ENCODE measurements around the gene TMEM163.
"Not testable (repeated sequence)": the region's sequence is repeated elsewhere in the genome, so short reads cannot be mapped to it uniquely, and the experiment has no call there.

TMEM163 gene

DNA sequence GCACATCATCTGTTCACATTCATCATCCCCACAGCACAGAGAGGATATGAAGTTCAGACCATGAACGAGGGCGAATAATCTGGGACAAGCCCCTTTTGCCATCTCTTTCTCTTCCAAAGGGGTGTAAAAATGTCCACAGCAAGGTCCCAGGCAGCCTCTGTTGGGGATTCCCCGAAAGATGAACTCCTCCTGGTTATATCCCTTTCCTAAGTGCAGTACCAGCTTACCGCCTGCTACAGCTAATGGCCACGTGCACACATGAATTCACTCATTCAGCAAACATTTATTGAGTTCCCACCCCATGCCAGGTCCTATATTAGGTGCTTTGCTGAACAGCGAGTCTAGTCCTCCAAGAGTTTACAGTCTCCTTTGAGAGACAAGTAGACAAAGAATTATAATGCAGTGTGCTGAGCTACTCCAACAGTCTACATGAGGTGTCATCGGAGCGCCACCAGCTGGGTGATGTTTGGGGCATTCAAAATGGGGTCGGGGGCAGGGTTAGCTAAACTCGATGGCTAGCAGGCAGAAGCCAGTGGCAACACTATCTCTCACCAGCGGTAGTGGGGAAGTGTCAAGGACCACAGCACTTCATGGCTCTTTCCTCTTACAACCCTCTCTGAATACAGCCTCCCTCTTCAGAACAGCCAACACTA, 228.9 kb downstream of the TMEM163 start:
- ChIA-PET POLR2A (no interaction called here), CTCF (interaction anchor here (0.6 to 1.1 kb wide), 2 partner anchors 9 to 374 kb away, joined by 3 read pairs; no protein-coding TSS in a partner anchor)
- DNase-seq (ENCODE audit: extremely low spot score) = no peak
- no peak for TF ChIP-seq CTBP1 (IDR thresholded peaks at IDR 0.05; ENCODE audit: borderline replicate concordance)
- no peak for TF ChIP-seq BHLHE40 (IDR thresholded peaks at IDR 0.05; ENCODE audit: borderline replicate concordance)
- TF ChIP-seq FOXA1 (IDR thresholded peaks at IDR 0.05) = no peak
- TF ChIP-seq SUZ12 (IDR thresholded peaks at IDR 0.05) = no peak

DNA sequence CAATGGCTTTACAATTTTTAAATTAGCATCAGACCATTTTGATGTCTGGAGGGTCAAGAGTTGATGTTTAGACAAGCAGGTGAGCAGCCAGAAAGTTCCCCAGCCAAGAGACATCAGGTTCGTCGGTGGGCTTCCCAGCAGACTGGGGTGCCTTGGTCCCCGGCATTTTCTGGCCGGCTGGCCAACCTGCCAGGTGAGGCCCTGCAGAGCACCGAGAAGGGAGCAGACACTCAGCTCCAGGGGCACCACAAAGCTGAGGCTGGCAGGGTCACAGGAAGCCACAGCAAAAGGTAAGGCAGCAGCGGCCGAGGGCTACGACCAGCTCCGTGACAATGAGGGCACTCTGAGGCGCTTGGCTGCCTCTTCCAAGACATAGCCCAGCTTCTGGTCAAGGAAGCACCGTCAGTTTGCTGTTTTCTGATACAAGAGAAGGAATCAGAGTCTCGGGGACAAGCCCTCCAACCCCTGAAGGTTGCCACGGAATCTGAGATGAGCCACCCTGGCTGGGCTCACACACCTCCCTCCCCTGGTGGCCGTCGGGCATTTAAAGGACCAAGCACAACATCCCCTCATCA, 235.9 kb downstream of the TMEM163 start:
- no peak for DNase-seq (ENCODE audit: extremely low spot score)
- TF ChIP-seq ZNF384 (IDR thresholded peaks at IDR 0.05) = no peak
- no peak for TF ChIP-seq PKNOX1 (IDR thresholded peaks at IDR 0.05)
- no peak for TF ChIP-seq FOXM1 (IDR thresholded peaks at IDR 0.05; ENCODE audit: borderline replicate concordance)
- no peak for TF ChIP-seq LEF1 (IDR thresholded peaks at IDR 0.05; ENCODE audit: borderline replicate concordance)
- TF ChIP-seq SUZ12 (IDR thresholded peaks at IDR 0.05) = no peak
- TF ChIP-seq CTBP1 (IDR thresholded peaks at IDR 0.05; ENCODE audit: borderline replicate concordance) = no peak
- TF ChIP-seq TARDBP (IDR thresholded peaks at IDR 0.05) = no peak
- TF ChIP-seq FOXK2 (IDR thresholded peaks at IDR 0.05) = no peak
- no peak for TF ChIP-seq ELF4 (IDR thresholded peaks at IDR 0.05)
- no peak for TF ChIP-seq HDGF (IDR thresholded peaks at IDR 0.05; ENCODE audit: borderline replicate concordance)
- TF ChIP-seq BHLHE40 (IDR thresholded peaks at IDR 0.05; ENCODE audit: borderline replicate concordance) = no peak
- no peak for TF ChIP-seq ARNT (IDR thresholded peaks at IDR 0.05)
- no peak for TF ChIP-seq NFRKB (IDR thresholded peaks at IDR 0.05)
- TF ChIP-seq L3MBTL2 (conservative IDR thresholded peaks at IDR 0.05) = no peak
- POLR2A ChIA-PET = no interaction called here
- CTCF ChIA-PET = no interaction called here

- no peak for DNase-seq (ENCODE audit: extremely low spot score)
- CTCF ChIA-PET = no interaction called here
- POLR2A ChIA-PET = no interaction called here
- TF ChIP-seq ARNT (IDR thresholded peaks at IDR 0.05) = no peak
- TF ChIP-seq L3MBTL2 (conservative IDR thresholded peaks at IDR 0.05) = no peak
- no peak for TF ChIP-seq ZNF384 (IDR thresholded peaks at IDR 0.05)
- no peak for TF ChIP-seq BHLHE40 (IDR thresholded peaks at IDR 0.05; ENCODE audit: borderline replicate concordance)
- TF ChIP-seq TARDBP (IDR thresholded peaks at IDR 0.05) = no peak
- no peak for TF ChIP-seq SP1 (IDR thresholded peaks at IDR 0.05)
- no peak for TF ChIP-seq SUZ12 (IDR thresholded peaks at IDR 0.05)
- no peak for TF ChIP-seq CTBP1 (IDR thresholded peaks at IDR 0.05; ENCODE audit: borderline replicate concordance)
- no peak for TF ChIP-seq FOXK2 (IDR thresholded peaks at IDR 0.05)
- no peak for TF ChIP-seq PKNOX1 (IDR thresholded peaks at IDR 0.05)
- TF ChIP-seq LEF1 (IDR thresholded peaks at IDR 0.05; ENCODE audit: borderline replicate concordance) = no peak
- TF ChIP-seq HDGF (IDR thresholded peaks at IDR 0.05; ENCODE audit: borderline replicate concordance) = no peak
- TF ChIP-seq NFRKB (IDR thresholded peaks at IDR 0.05) = no peak
- TF ChIP-seq FOXA1 (IDR thresholded peaks at IDR 0.05) = no peak
- no peak for TF ChIP-seq FOXM1 (IDR thresholded peaks at IDR 0.05; ENCODE audit: borderline replicate concordance)
- no peak for TF ChIP-seq ELF4 (IDR thresholded peaks at IDR 0.05)
Measured at GRCh38 chr2:134482131-134482723, 236.6 kb downstream of the TMEM163 start.

DNA sequence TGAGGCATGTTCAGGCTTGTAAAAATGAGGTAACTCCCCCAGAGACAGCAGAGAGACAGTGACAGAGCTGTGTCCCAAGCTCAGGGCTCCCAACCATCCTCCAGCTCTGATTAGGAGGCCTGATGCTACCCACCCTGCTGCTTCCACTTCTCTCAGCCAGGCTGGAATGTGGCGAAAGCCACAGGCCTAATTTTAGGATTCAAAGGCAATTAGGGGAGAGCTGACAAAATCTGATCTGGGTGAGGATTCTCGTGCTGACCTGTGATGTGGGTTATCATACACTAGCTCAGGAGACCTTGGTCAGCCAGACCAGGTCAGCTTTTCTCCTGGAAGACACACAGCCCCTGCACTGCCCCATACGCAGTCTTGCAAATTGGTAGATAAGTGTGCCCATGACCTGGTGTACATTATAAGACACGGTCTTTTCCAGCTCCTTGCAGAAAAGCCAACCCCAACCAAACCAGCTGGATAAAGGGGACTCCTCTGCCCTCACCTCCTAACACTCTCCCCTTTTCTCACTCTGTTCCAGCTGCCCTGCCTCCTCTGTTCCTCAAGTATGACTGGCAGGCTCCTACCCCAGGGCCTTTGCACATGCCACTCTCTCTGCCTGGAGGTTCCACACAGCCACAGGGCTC, 239.0 kb downstream of the TMEM163 start:
- no peak for TF ChIP-seq ARNT (IDR thresholded peaks at IDR 0.05)
- no peak for DNase-seq (ENCODE audit: extremely low spot score)
- ChIA-PET POLR2A (interaction anchor here (0.6 kb wide), 1 partner anchor 9 kb away, joined by 3 read pairs; no protein-coding TSS in a partner anchor), CTCF (no interaction called here)

GRCh38 chr2:134476982-134477381, 241.8 kb downstream of the TMEM163 start:
- CTCF ChIA-PET; POLR2A ChIA-PET; DNase-seq (ENCODE audit: extremely low spot score): not testable (repeated sequence)

GRCh38 chr2:134470561-134471168, 248.1 kb downstream of the TMEM163 start:
- ChIA-PET POLR2A (interaction anchor here (0.6 kb wide), 1 partner anchor 9 kb away, joined by 3 read pairs; no protein-coding TSS in a partner anchor), CTCF (no interaction called here)
- DNase-seq (ENCODE audit: extremely low spot score) = no peak
- no peak for TF ChIP-seq ARNT (IDR thresholded peaks at IDR 0.05)
- no peak for TF ChIP-seq ELF4 (IDR thresholded peaks at IDR 0.05)
- no peak for TF ChIP-seq HDGF (IDR thresholded peaks at IDR 0.05; ENCODE audit: borderline replicate concordance)
- no peak for TF ChIP-seq NFRKB (IDR thresholded peaks at IDR 0.05)
- no peak for TF ChIP-seq TARDBP (IDR thresholded peaks at IDR 0.05)
- no peak for TF ChIP-seq FOXK2 (IDR thresholded peaks at IDR 0.05)
- TF ChIP-seq L3MBTL2 (conservative IDR thresholded peaks at IDR 0.05) = no peak
- TF ChIP-seq FOXA1 (IDR thresholded peaks at IDR 0.05) = no peak

All from HEK293T (cell line).